GM19035 (cell line): ENCODE results near the gene MED15.

Source experiments
- ATAC-seq: cut with Tn5 transposase; IDR thresholded peaks from one replicate; pipeline ENCODE4 v1.9.1; 2021; ENCODE audit not compliant: unreplicated experiment

MED15 gene

GRCh38 chr22:20550851-20551744 is 43.7 kb downstream of the MED15 start:
- no peak for ATAC-seq

DNA sequence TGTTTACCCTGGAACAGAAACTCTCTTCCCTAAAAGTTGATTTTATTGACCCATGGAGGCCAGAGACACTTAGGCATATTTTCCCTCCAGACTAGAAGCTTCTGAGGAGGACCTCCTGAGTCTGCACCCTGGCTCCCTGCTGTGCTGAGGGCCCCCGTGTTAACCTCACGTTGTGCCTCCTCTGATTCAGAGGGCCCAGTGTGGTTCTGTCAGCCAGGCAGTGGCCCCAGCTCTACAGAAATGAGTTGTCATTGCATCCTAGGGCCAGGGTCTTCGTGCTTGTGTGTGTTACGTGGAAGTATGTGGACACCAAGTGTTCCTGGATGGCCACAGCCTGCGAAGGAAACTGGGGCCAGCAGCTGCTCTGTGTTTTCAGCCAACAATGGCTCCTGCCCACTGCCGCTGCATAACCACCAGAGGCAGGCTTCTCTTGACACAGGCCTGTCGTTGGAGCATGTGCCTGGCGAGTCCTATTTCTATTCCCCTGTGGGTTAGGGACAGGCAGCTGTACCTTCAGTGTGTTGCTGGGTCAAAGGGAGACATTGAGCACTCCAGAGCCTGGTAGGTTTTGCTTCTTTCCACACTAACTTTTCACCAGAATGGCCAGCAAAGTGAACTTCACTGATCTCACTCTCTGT is 44.5 kb downstream of the MED15 start:
- ATAC-seq: no peak

GRCh38 chr22:20552443-20553401 is 45.3 kb downstream of the MED15 start:
- ATAC-seq: no peak

GRCh38 chr22:20553947-20554741 is 46.7 kb downstream of the MED15 start:
- ATAC-seq: no peak

DNA sequence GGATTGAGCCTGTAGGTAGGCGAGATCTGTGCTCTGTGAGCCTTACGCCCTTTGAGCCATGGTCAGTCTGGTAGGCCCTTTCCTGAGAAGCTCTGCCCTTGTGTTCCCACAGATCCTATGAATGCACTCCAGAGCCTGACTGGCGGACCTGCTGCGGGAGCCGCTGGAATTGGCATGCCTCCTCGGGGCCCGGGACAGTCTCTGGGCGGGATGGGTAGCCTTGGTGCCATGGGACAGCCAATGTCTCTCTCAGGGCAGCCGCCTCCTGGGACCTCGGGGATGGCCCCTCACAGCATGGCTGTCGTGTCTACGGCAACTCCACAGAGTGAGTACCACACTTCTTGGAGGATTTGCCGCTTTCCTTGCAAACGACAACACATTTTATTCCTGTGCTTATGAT is 47.4 kb downstream of the MED15 start:
- ATAC-seq: no peak

GRCh38 chr22:20558534-20558933 is 51.1 kb downstream of the MED15 start:
- no peak for ATAC-seq

GRCh38 chr22:20559174-20559760 is 51.9 kb downstream of the MED15 start:
- ATAC-seq: no peak

DNA sequence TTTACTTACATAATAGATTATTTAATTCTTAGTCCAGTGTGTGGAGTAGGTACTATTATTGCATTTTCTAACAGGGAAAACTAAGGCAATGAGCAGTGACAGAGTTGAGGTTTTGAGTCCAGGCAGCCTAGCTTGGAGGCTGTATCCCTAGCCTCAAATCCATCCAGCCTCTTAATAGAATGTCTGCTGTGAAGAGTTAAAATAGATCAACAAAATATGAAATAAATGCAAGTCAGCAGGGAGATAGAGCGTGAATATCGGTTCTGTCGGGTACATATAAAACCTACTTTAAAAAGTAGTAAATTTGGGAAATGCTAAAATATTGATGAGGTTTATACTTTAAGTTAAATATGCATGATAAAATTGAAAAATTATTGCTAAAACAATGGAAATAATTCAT is 53.3 kb downstream of the MED15 start:
- ATAC-seq: no peak

GRCh38 chr22:20561882-20562281 is 54.5 kb downstream of the MED15 start:
- ATAC-seq: no peak

DNA sequence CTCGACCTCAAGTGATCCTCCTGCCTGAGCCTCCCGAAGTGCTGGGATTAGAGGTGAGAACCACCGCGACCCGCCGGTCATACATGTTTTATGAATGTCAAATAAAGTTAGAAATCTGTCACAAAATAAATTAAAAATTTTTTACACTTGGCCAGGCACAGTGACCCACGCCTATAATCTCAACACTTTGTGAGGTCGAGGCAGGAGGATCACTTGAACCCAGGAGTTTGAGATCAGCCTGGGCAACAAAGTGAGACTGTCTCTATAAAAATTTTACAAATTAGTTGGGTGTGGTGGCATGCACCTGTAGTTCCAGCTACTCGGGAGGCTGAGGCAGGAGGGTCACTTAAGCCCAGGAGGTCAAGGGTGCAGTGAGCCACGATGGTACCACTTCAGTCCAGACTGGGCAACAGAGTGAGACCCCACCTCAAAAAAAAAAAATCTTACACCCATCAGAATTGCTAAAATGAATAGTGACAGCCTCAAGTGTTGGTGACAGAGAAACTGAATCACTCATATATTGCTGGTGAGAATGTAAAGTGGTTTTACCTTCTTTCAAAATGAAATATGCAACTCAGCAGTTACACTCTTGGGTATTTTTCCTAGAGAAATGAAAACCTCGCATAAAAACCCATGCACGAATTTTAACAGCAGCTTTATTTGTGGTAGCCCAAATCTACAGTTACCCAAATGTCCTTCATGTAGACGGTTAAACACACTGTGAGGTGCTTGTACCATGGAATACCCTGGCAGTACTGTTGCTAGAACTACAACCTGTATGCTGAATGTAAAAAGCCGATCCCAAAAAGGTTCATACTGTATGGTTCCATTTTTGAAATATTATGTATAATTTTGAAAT is 55.4 kb downstream of the MED15 start:
- no peak for ATAC-seq

DNA sequence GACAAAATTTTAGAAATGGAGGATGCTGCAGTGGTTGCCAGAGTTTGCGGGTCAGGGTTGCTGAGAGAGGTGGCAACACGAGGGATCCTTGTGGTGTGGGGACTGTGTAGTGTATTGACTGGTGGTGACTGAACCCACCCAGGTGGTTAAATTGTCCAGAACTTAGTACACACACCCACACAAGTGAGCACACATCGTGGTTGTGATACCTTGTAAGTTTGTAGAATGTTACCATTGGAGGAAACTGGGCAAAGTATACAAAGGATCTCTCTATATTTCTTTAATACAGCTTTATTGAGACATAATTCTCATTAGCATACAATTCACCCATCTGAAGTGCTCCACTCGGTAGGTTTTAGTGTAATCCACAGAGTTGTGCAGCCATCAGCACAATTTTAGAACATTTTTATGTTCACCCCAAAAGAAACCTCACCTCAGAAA is 56.1 kb downstream of the MED15 start:
- ATAC-seq: no peak

GRCh38 chr22:20563941-20564371 is 56.5 kb downstream of the MED15 start:
- no peak for ATAC-seq

DNA sequence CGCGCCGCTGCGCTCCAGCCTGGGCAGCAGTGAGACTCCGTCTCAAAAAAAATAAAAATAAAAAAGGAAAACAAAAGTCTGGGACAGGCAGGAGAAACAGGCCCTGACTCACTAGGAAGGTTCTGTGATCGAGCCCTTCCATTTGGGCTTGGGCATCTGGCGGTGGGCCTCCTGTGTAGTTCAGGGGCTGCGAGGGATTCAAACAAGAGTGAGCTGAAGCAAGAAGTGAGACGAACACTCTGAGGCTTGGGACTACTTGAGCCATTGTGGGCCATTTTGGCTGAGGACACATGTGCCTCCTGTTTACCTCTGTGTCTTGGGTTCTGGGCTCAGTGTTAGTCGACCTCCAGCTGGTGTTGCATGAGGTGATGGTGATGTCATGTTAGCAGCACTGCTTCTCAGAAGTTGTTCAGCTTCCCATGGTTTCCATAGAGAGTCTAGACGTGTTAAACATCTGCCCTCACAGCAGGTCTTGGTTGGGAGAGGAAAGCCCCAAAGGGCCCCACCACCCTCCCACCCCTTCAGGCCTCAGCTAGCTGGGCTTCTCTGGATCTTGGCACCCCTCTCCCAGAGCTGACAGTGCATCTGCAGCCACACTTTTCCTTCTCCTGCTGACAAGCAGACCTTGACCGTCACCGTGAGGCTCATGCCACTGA is 57.8 kb downstream of the MED15 start:
- ATAC-seq: no peak

- ATAC-seq: no peak
Measured at GRCh38 chr22:20565761-20566160, 58.4 kb downstream of the MED15 start.

DNA sequence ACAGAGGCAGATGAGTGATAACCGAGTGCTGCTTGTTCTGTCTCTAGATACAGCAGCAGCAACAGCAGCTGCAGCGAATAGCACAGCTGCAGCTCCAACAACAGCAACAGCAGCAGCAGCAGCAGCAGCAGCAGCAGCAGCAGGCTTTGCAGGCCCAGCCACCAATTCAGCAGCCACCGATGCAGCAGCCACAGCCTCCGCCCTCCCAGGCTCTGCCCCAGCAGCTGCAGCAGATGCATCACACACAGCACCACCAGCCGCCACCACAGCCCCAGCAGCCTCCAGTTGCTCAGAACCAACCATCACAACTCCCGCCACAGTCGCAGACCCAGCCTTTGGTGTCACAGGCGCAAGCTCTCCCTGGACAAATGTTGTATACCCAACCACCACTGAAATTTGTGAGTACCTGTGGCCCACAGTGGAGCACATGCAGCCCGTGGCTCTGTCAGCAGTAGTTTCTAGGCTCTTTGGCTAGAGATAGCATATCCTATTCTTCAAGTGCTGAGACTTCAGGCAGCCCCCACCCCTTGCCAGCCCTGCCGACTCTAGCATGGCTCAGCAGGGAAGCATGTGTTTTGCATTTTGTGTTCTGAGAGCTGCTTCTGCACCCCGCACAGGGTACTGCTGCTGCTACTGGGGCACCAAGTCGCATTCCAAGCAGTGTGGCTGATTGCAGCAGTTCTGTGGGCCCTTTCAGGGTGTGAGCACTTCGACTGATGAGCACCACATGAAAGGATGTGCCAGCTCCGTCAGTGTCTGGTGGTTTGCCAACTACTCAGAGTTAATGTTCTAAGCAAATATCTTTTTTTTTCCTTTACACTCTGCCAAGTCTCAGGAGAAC is 59.2 kb downstream of the MED15 start:
- no peak for ATAC-seq

DNA sequence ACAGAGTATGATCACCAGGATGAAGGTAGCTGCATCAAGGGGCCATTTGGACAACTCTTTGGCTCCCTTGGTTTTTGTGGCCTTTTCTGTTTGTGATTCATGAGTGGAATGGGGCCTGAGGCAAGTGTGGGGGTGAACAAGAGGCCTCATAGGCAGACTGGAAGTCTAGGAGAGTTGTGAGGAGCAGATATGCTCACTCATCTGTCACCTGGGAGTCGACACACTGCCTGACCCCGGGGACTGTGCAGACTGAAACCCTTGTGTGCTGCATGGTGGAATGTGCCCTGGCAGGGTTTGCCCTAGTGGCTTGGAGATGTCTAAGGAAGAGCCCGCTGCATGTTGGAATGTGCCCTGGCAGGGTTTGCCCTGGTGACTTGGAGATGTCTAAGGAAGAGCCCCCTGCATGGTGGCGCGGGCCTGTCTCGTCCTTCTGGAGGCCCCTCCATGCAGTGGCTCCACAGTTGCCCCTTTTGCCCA is 60.0 kb downstream of the MED15 start:
- no peak for ATAC-seq

DNA sequence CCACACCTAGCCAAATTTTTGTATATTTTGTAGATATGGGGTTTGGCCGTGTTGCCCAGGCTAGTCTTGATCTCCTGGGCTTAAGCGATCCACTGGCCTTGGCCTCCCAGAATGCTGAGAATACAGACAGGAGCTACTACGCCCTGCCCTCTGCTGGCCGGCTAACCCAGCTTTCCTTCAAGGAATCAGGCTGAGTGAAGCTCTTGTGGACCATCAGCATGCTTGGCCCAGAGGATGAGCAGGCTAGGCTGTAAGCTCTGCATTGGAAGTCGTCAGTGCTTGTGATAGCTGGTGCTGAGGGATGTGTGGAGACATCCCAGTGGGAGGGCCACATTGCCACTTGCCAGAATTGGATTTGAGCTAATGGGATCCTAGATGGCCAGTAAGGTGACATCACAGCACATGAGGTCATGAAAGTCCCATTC is 60.6 kb downstream of the MED15 start:
- ATAC-seq: no peak
